ENCODE measurements around the gene MAPK8IP2. TPM values are rescaled to one million over a fixed set of nuclear protein-coding genes. Genes with fewer than 3 reads are reported as not detected.

MAPK8IP2 gene
- total and polyA plus RNA-seq, 2 of the 13 experiments (the other 11 are each of a cell fraction or from before 2014, with no cell fraction given): 1.3 to 2.6 TPM

DNA sequence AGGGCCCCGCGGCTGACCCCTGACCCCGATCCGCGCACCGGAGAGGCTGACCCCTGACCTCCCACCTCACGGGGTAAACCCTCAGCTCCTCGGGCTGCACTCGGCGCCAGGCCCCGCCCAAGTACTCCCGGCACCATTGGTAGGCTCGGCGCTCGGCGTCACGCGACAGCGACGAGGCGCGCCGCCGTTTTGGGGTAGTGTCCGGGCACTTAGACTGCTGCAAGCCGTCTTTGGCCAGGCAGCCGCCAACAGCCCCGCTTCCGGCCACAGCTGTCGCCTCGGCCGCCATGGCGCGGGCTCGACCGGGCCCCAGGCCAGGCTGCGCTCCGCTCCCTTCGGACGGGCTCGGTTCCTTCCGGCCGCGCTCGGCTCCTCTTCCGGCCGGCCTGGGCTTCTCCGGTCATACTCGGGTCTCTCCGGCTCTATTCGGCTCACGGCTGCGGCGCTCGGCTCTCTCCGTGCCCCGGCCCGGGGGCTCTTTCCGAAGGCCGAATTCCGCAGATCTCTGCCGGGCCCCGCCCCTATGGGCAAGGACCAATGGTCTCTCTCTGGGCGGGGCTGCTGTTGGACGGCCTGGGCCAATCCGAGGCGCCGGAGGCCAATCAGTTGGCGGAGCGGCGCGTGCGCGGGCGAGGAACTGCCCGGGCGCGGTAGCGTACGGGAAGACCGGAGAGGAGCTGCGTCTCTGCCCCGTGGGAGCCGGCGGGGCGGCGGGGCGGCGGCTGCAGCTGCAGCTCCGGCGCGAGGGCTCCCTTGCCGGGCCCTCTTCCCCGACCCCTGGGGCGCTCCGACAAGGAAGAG is 17.9 kb upstream of the MAPK8IP2 start, which contains the start of gene CHKB (continued):
- TF ChIP-seq, protein P1, sequence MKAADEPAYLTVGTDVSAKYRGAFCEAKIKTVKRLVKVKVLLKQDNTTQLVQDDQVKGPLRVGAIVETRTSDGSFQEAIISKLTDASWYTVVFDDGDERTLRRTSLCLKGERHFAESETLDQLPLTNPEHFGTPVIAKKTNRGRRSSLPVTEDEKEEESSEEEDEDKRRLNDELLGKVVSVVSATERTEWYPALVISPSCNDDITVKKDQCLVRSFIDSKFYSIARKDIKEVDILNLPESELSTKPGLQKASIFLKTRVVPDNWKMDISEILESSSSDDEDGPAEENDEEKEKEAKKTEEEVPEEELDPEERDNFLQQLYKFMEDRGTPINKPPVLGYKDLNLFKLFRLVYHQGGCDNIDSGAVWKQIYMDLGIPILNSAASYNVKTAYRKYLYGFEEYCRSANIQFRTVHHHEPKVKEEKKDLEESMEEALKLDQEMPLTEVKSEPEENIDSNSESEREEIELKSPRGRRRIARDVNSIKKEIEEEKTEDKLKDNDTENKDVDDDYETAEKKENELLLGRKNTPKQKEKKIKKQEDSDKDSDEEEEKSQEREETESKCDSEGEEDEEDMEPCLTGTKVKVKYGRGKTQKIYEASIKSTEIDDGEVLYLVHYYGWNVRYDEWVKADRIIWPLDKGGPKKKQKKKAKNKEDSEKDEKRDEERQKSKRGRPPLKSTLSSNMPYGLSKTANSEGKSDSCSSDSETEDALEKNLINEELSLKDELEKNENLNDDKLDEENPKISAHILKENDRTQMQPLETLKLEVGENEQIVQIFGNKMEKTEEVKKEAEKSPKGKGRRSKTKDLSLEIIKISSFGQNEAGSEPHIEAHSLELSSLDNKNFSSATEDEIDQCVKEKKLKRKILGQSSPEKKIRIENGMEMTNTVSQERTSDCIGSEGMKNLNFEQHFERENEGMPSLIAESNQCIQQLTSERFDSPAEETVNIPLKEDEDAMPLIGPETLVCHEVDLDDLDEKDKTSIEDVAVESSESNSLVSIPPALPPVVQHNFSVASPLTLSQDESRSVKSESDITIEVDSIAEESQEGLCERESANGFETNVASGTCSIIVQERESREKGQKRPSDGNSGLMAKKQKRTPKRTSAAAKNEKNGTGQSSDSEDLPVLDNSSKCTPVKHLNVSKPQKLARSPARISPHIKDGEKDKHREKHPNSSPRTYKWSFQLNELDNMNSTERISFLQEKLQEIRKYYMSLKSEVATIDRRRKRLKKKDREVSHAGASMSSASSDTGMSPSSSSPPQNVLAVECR (CRISPR knock-in tag; IDR thresholded peaks at IDR 0.05; ENCODE audit: borderline replicate concordance): peak; percentile 90; the same call in 1 of the 2 replicates
- TF ChIP-seq IKZF4 (CRISPR knock-in tag; IDR thresholded peaks at IDR 0.05; ENCODE audit: borderline replicate concordance, low read depth, not compliant biosample characterization): no peak
- no peak for TF ChIP-seq ZFP62 (CRISPR knock-in tag; IDR thresholded peaks at IDR 0.05)
- TF ChIP-seq, protein P2, sequence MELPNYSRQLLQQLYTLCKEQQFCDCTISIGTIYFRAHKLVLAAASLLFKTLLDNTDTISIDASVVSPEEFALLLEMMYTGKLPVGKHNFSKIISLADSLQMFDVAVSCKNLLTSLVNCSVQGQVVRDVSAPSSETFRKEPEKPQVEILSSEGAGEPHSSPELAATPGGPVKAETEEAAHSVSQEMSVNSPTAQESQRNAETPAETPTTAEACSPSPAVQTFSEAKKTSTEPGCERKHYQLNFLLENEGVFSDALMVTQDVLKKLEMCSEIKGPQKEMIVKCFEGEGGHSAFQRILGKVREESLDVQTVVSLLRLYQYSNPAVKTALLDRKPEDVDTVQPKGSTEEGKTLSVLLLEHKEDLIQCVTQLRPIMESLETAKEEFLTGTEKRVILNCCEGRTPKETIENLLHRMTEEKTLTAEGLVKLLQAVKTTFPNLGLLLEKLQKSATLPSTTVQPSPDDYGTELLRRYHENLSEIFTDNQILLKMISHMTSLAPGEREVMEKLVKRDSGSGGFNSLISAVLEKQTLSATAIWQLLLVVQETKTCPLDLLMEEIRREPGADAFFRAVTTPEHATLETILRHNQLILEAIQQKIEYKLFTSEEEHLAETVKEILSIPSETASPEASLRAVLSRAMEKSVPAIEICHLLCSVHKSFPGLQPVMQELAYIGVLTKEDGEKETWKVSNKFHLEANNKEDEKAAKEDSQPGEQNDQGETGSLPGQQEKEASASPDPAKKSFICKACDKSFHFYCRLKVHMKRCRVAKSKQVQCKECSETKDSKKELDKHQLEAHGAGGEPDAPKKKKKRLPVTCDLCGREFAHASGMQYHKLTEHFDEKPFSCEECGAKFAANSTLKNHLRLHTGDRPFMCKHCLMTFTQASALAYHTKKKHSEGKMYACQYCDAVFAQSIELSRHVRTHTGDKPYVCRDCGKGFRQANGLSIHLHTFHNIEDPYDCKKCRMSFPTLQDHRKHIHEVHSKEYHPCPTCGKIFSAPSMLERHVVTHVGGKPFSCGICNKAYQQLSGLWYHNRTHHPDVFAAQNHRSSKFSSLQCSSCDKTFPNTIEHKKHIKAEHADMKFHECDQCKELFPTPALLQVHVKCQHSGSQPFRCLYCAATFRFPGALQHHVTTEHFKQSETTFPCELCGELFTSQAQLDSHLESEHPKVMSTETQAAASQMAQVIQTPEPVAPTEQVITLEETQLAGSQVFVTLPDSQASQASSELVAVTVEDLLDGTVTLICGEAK (IDR thresholded peaks at IDR 0.05): no peak
- TF ChIP-seq, protein P2 (CRISPR knock-in tag; IDR thresholded peaks at IDR 0.05): peak; percentile 20; the same call in 1 of the 2 replicates
- no peak for TF ChIP-seq HHEX (CRISPR knock-in tag; IDR thresholded peaks at IDR 0.05)
- TF ChIP-seq PHF5A (CRISPR knock-in tag; IDR thresholded peaks at IDR 0.05; ENCODE audit: low read depth, unreplicated experiment): no peak
- TF ChIP-seq, protein P3, sequence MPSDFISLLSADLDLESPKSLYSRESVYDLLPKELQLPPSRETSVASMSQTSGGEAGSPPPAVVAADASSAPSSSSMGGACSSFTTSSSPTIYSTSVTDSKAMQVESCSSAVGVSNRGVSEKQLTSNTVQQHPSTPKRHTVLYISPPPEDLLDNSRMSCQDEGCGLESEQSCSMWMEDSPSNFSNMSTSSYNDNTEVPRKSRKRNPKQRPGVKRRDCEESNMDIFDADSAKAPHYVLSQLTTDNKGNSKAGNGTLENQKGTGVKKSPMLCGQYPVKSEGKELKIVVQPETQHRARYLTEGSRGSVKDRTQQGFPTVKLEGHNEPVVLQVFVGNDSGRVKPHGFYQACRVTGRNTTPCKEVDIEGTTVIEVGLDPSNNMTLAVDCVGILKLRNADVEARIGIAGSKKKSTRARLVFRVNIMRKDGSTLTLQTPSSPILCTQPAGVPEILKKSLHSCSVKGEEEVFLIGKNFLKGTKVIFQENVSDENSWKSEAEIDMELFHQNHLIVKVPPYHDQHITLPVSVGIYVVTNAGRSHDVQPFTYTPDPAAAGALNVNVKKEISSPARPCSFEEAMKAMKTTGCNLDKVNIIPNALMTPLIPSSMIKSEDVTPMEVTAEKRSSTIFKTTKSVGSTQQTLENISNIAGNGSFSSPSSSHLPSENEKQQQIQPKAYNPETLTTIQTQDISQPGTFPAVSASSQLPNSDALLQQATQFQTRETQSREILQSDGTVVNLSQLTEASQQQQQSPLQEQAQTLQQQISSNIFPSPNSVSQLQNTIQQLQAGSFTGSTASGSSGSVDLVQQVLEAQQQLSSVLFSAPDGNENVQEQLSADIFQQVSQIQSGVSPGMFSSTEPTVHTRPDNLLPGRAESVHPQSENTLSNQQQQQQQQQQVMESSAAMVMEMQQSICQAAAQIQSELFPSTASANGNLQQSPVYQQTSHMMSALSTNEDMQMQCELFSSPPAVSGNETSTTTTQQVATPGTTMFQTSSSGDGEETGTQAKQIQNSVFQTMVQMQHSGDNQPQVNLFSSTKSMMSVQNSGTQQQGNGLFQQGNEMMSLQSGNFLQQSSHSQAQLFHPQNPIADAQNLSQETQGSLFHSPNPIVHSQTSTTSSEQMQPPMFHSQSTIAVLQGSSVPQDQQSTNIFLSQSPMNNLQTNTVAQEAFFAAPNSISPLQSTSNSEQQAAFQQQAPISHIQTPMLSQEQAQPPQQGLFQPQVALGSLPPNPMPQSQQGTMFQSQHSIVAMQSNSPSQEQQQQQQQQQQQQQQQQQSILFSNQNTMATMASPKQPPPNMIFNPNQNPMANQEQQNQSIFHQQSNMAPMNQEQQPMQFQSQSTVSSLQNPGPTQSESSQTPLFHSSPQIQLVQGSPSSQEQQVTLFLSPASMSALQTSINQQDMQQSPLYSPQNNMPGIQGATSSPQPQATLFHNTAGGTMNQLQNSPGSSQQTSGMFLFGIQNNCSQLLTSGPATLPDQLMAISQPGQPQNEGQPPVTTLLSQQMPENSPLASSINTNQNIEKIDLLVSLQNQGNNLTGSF (CRISPR knock-in tag; IDR thresholded peaks at IDR 0.05): peak; percentile 89
- no peak for TF ChIP-seq ZNF577 (CRISPR knock-in tag; IDR thresholded peaks at IDR 0.05; ENCODE audit: borderline replicate concordance, low read depth)
